DND-41 (cell line): ENCODE measurements around the gene ADD2.

Experiments used
- ATAC-seq: fragments of 200-7000 bp; cut with Tn5 transposase; 3 replicates; pipeline ENCODE4 v1.9.1; 2021; ENCODE audit warnings: low read depth; ENCODE audit not compliant: insufficient read depth
- DNase-seq: peaks from one replicate; pipeline ENCODE4 v3.0.0-alpha.2; 2020
- H2AFZ ChIP-seq: 2 replicates; pipeline ENCODE4 v1.6.0; 2012; ENCODE audit warnings: low read depth, low read length
- H3K27ac ChIP-seq: 2 replicates; pipeline ENCODE4 v1.5.1; 2012; ENCODE audit warnings: low read length, inconsistent platforms
- H3K27me3 ChIP-seq: fragments of 200-600 bp; sonication (generic); 2 replicates; pipeline ENCODE4 v1.6.0; 2012; ENCODE audit warnings: low read length, mild to moderate bottlenecking, inconsistent platforms; ENCODE audit not compliant: insufficient read depth, poor library complexity
- H3K36me3 ChIP-seq: 2 replicates; pipeline ENCODE4 v1.5.1; 2012; ENCODE audit warnings: low read length, inconsistent platforms; ENCODE audit not compliant: insufficient read depth
- H3K4me1 ChIP-seq: 2 replicates; pipeline ENCODE4 v1.5.1; 2012; ENCODE audit warnings: mild to moderate bottlenecking, low read length; ENCODE audit not compliant: insufficient read depth
- H3K4me2 ChIP-seq: 2 replicates; pipeline ENCODE4 v1.6.0; 2012; ENCODE audit warnings: mild to moderate bottlenecking, moderate library complexity, low read length, inconsistent platforms; ENCODE audit not compliant: insufficient read depth
- H3K4me3 ChIP-seq, 2 experiments: fragments of 200-600 bp in 1 of 2; shearing (Covaris generic) in 1 of 2; 2 replicates each; pipeline ENCODE4 v1.5.1; 2012 to 2016; ENCODE audit warnings: inconsistent platforms in 2 of 2, low read length in 2 of 2, mild to moderate bottlenecking in 2 of 2, low read depth in 1 of 2, moderate library complexity in 1 of 2
- H3K79me2 ChIP-seq: 2 replicates; pipeline ENCODE4 v1.6.0; 2012; ENCODE audit warnings: low read length, inconsistent platforms; ENCODE audit not compliant: insufficient read depth
- H3K9ac ChIP-seq: 2 replicates; pipeline ENCODE4 v1.6.0; 2012; ENCODE audit warnings: low read depth, mild to moderate bottlenecking, inconsistent platforms, low read length, moderate library complexity
- H3K9me3 ChIP-seq: 2 replicates; pipeline ENCODE4 v1.5.1; 2012; ENCODE audit warnings: low read length, moderate library complexity, mild to moderate bottlenecking, inconsistent platforms; ENCODE audit not compliant: insufficient read depth, severe bottlenecking
- H4K20me1 ChIP-seq: 2 replicates; pipeline ENCODE4 v1.6.0; 2012; ENCODE audit warnings: low read length; ENCODE audit not compliant: insufficient read depth
- EZH2 ChIP-seq: IDR thresholded peaks from 3 replicates; pipeline ENCODE4 v1.6.1; 2012; ENCODE audit warnings: borderline replicate concordance, low read depth, mild to moderate bottlenecking, moderate library complexity, low read length, inconsistent platforms; ENCODE audit not compliant: severe bottlenecking
- TF ChIP-seq, protein P1 (sequence below): IDR thresholded peaks from 2 replicates; pipeline ENCODE4 v1.5.1; 2012; ENCODE audit warnings: borderline replicate concordance, low read length, moderate library complexity, mild to moderate bottlenecking; ENCODE audit not compliant: poor library complexity, severe bottlenecking; ENCODE audit errors: extremely low read depth

The ADD2 gene

DNA sequence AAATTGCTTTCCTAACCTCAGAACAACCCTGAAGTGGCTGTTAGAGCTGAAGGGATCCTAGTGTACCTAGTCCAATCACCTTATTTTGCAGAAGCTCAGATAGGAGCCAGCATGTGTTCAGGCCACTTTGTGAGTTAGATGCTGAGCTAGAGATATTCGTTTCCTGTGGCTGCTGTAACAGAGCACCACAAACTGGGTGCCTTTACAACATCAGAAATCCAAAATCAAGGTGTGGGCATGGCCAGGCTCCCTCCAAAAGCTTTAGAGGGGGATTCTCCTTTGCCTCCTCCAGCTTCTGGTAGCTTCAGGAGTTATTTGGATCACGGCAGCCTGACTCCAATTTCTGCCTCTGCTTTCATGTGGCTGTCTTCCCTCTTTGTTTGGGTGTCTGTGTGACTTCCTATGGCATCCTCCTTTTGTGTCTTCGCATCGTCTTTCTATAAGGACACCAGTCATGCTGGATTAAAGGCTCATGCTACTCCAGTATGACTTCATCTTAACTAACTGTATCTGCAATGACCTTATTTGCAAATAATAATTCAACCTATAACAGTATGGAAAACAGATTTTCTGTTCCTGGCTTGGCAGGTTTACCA is 128.1 kb downstream of the ADD2 start:
- Histone ChIP-seq H4K20me1 (no peaks in the 10 kb centered on the region), H3K36me3 (no peaks in the 10 kb centered on the region), H3K4me1 (peaks cover 22% of the 10 kb centered on the region), H3K79me2 (no peaks in the 10 kb centered on the region), H3K27me3 (peaks cover 3% of the 10 kb centered on the region), H3K4me3 (no peak overlapping the region), H2AFZ (no peak overlapping the region), H3K27ac (no peak overlapping the region), H3K9ac (no peak overlapping the region), H3K4me2 (no peak overlapping the region), H3K9me3 (no peaks in the 10 kb centered on the region)
- DNase-seq (peak; percentile 9), ATAC-seq (peak; percentile 70)
- no peak for TF ChIP-seq EZH2
- TF ChIP-seq, protein P1, sequence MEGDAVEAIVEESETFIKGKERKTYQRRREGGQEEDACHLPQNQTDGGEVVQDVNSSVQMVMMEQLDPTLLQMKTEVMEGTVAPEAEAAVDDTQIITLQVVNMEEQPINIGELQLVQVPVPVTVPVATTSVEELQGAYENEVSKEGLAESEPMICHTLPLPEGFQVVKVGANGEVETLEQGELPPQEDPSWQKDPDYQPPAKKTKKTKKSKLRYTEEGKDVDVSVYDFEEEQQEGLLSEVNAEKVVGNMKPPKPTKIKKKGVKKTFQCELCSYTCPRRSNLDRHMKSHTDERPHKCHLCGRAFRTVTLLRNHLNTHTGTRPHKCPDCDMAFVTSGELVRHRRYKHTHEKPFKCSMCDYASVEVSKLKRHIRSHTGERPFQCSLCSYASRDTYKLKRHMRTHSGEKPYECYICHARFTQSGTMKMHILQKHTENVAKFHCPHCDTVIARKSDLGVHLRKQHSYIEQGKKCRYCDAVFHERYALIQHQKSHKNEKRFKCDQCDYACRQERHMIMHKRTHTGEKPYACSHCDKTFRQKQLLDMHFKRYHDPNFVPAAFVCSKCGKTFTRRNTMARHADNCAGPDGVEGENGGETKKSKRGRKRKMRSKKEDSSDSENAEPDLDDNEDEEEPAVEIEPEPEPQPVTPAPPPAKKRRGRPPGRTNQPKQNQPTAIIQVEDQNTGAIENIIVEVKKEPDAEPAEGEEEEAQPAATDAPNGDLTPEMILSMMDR = no peak

DNA sequence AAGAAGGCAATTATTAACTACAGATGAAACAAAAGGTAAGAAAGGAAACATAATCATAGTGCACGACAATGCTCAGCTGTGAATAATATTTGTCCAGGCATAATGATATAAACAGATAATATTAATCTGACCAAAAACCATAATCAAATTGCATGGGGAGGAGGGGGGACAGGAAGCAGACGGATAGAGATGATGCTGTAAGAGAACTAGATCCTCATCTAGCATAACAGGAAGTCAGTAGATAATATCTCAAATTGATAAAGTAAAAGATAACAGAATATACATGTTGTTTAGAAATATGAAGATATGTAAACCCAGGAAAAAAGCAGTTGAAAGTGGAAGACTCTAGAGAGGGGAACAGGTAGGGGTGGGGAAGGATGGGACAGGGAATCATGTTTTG is 129.4 kb downstream of the ADD2 start:
- Histone ChIP-seq H3K27me3 (peaks cover 3% of the 10 kb centered on the region), H3K36me3 (no peaks in the 10 kb centered on the region), H4K20me1 (no peaks in the 10 kb centered on the region), H2AFZ (no peak overlapping the region), H3K4me3 (no peak overlapping the region), H3K4me1 (peaks cover 22% of the 10 kb centered on the region), H3K27ac (no peak overlapping the region), H3K4me2 (no peak overlapping the region), H3K79me2 (no peaks in the 10 kb centered on the region), H3K9me3 (no peaks in the 10 kb centered on the region), H3K9ac (no peak overlapping the region)
- no peak for DNase-seq
- TF ChIP-seq EZH2 = no peak
- TF ChIP-seq, protein P1 = no peak
- peak; percentile 75 for ATAC-seq

DNA sequence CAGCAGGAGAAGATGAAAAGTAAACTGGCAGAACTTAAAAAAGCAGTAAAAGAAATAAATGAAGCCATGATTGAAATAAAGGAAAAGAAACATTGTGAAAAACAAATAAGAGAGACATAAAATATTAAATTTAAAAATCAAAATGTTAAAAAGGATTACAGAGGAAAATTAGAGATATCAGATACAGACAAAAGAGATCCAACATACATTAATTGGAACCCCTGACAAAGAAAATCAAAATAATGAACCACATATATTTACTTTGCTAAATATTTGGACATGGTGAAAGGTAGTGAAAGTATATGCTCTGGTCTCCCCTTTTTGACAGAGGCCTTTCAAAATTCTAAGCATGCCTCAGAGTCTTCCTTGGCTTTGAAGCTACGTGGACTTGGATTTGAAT is 134.5 kb downstream of the ADD2 start:
- no peak overlapping the region for H3K9ac ChIP-seq
- DNase-seq (no peak), ATAC-seq (no peak)
- H3K79me2 ChIP-seq = no peaks in the 10 kb centered on the region
- no peak overlapping the region for H3K4me2 ChIP-seq
- no peaks in the 10 kb centered on the region for H3K36me3 ChIP-seq
- H3K27me3 ChIP-seq = peaks cover 15% of the 10 kb centered on the region
- no peak overlapping the region for H3K4me3 ChIP-seq
- no peaks in the 10 kb centered on the region for H4K20me1 ChIP-seq
- H3K27ac ChIP-seq = no peak overlapping the region
- H3K9me3 ChIP-seq = no peaks in the 10 kb centered on the region
- TF ChIP-seq, protein P1 = no peak
- no peak for TF ChIP-seq EZH2
- H2AFZ ChIP-seq = no peak overlapping the region
- H3K4me1 ChIP-seq = peaks cover 4% of the 10 kb centered on the region
